Coronary artery (tissue), 2 donors: ENCODE data around the gene SLC26A9.

Source experiments
- DNase-seq: peaks from one replicate; pipeline ENCODE4 v3.0.0-alpha.2; 2017; ENCODE audit warnings: low spot score
- H3K27ac ChIP-seq, 2 donors: fragments of 200-600 bp; sonication (generic); one replicate each; pipeline ENCODE4 v1.5.1; 2016 to 2019
- H3K4me3 ChIP-seq: fragments of 200-600 bp; sonication (generic); 2 replicates; pipeline ENCODE4 v1.5.1; 2016; ENCODE audit warnings: mild to moderate bottlenecking, moderate library complexity
- TF ChIP-seq, protein P1 (sequence below): fragments of 200-600 bp; sonication (generic); IDR thresholded peaks from one replicate; pipeline ENCODE4 v1.5.1; 2019; ENCODE audit warnings: antibody characterized with exemption

The SLC26A9 gene

DNA sequence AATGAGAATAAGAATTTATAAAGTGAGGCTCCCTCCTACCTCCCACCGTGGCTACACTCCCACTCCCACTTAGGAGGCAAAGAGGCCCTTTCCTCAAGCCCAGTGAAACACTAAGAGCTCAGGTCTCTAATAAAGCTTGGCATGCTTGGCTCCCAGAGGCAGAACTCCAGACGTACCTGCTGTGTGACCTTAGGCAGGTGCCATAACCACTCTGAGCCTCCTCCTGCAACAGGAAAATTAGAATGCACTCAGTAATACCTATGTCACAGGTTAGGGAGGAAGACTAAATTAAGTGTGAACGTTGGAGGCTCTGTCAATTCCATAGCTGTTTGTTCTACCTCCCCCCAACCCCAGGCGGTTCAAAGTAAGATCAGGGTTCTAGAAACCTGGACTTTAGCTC lies 16.5 kb upstream of the SLC26A9 start:
- H3K4me3 ChIP-seq = no peak overlapping the region
- DNase-seq = no peak
- H3K27ac ChIP-seq = no peak overlapping the region
- TF ChIP-seq, protein P1, sequence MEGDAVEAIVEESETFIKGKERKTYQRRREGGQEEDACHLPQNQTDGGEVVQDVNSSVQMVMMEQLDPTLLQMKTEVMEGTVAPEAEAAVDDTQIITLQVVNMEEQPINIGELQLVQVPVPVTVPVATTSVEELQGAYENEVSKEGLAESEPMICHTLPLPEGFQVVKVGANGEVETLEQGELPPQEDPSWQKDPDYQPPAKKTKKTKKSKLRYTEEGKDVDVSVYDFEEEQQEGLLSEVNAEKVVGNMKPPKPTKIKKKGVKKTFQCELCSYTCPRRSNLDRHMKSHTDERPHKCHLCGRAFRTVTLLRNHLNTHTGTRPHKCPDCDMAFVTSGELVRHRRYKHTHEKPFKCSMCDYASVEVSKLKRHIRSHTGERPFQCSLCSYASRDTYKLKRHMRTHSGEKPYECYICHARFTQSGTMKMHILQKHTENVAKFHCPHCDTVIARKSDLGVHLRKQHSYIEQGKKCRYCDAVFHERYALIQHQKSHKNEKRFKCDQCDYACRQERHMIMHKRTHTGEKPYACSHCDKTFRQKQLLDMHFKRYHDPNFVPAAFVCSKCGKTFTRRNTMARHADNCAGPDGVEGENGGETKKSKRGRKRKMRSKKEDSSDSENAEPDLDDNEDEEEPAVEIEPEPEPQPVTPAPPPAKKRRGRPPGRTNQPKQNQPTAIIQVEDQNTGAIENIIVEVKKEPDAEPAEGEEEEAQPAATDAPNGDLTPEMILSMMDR = no peak

DNA sequence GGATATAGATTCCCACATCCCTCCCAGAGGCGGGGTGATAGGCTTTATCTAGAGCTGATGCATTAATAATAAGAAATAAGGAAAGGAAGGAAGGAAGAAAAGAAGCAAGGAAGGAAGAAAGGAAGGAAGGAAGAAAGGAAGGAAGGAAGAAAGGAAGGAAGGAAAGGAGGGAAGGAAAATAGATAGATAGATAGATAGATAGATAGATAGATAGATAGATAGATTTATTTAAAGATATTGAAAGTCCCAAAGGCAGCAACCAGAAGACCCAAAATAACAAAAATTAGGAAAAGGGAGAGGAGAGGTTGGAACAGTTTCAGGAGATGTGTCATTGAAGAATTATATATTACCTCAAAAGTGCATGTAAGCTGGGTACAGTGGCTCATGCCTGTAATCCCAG lies 12.2 kb upstream of the SLC26A9 start:
- TF ChIP-seq, protein P1 = no peak
- no peak for DNase-seq
- Histone ChIP-seq H3K4me3 (no peak overlapping the region), H3K27ac (no peak overlapping the region)

DNA sequence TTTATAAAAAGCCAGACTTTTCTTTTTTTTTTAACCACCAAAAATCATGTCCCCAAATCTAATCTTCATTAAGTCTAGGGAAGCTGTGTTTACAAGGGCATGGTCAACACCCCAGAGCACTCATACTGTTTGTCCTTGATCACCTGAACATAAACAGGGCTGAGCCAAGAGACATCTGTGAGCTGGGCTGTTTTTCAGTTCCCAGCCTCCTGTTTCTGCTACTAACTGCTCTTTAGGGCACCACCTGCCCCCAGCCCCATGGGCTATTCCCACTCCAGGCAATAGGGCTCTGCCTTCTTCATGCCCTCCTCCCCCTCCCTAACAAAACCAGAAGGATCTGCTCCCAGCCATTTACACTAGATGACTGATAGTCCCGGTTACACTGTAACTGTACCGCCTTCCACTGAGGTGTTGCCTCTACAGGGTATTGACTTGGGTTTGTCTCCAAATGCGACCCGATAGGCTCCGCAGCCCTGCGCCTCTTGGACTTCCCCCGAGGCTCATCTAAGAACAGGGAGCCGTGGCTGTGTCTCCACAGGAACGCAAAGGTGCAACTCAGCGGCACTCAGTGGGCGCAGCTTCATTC lies 11.7 kb upstream of the SLC26A9 start:
- no peak overlapping the region for H3K27ac ChIP-seq
- TF ChIP-seq, protein P1 = no peak
- no peak for DNase-seq
- no peak overlapping the region for H3K4me3 ChIP-seq

DNA sequence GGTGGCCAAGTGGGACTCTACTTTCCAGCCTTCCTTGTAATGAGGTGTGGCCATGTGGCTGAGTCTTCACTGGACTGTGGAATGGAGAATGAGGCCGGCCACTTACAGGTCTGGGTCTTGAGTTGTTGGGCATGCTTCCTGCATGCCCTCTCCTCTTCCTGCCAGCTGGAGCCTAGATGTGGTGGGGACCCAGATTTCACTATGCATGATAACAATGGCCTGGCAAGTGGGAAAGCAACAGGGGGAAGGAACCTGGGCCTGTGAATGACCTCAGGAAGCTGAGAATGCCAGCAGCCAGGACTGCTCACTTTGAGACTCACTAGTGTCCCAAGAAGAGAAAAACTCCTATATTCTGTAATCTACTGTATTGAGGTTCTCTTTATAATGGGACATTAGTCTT lies 8.5 kb upstream of the SLC26A9 start:
- DNase-seq = no peak
- no peak overlapping the region for H3K4me3 ChIP-seq
- H3K27ac ChIP-seq = no peak overlapping the region
- TF ChIP-seq, protein P1 = no peak

DNA sequence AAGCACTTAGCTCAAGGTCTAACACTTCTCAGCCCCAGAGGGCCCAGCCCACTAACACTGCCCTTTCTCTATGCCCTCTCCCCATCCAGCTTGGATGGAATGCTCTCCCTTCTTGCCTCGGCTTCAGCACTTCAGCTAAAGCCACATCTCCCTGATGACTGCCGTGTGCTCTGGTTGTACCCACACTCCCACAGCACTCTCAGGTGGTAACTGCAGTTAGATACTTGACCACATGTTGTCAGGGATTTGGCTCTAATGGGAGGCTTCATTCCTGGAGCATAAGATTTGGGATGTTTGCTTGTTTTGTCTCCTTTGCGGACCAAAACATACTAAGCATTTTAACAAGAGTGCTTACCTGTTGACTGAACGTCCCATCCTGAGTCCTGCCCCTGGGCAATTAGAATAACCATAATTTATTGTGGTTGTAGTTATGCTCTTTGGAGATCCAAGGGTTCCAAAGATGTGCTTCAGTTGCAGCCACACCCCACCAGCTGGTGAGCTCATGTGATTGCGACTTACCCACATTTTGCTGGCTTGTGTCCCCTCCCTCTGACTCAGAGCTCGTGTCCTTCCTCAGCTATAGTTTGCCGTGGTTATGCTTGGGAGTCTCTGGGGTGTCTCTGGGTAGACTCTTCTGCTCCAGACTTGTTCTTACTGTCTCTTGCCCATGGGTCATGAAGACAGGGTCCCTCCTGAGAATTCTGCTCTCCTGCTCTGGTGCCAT lies 7.7 kb upstream of the SLC26A9 start:
- Histone ChIP-seq H3K27ac (no peak overlapping the region), H3K4me3 (no peak overlapping the region)
- TF ChIP-seq, protein P1 = no peak
- DNase-seq = no peak

DNA sequence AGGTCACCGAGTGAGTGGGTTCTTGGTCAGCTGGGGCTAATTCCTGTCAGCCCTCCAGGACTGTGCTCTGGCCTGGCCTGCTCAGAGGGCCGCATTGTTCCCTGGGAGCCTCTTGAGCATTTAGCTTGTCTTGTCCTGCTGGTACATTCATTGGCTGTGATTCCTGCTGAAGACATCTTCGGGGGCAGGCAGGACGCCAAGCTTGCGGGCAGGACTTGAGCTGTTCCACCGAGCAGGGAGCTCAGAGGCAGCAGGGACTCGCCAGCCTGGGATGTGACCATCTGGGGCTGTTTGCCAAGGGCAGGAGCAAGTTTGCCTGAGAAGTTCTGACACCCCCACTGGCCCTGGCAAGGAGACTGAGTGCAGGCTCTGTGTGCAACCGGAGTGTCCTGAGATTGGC lies 7.0 kb upstream of the SLC26A9 start:
- Histone ChIP-seq H3K27ac (no peak overlapping the region), H3K4me3 (no peak overlapping the region)
- DNase-seq = no peak
- TF ChIP-seq, protein P1 = no peak

DNA sequence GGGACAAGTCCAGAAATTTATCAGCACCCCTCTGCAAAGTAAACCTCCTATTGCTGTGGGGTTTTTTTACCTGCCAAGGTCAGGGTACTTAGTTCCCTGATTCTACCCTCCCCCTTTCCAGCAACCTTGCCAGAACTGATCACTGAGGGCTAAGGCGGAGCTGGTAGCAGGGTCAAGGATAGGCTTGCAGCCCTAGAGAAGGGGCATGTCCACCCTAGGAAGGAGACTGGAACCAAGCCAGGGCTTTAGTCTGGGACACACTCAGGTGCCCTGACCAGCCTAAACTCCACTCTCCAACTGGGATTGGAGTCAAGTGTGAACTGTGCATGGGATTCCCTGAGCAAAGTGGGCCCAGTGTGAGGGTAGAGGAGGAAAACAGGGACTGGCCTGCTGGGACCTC lies 6.5 kb upstream of the SLC26A9 start:
- Histone ChIP-seq H3K4me3 (no peak overlapping the region), H3K27ac (no peak overlapping the region)
- TF ChIP-seq, protein P1 = no peak
- DNase-seq = no peak
